SK-N-SH (cell line): ENCODE data around the gene ADCY7. TPM values are rescaled to one million over a fixed set of nuclear protein-coding genes. Genes with fewer than 3 reads are reported as not detected.

Experiments
- CTCF ChIA-PET: fragments of 300-600, 350-600 bp; formaldehyde crosslinking; extraction: SDS; loops from one replicate; lab custom pipeline; 2021; lab: Yijun Ruan, JAX
- POLR2A ChIA-PET: fragments of 350-600 bp; sonication (Branson Sonifier 250); formaldehyde crosslinking; extraction: SDS; loops from one replicate; lab custom pipeline; 2020; ENCODE audit warnings: antibody characterized with exemption, inconsistent platforms; lab: Yijun Ruan, JAX
- DNase-seq: peaks from one replicate; pipeline ENCODE4 v3.0.0; 2012
- H2AFZ ChIP-seq: fragments of 200-600 bp; sonication (generic); 2 replicates; pipeline ENCODE4 v1.8.1; 2016; ENCODE audit warnings: antibody characterized with exemption, mild to moderate bottlenecking, low read depth
- H3F3A ChIP-seq: fragments of 200-600 bp; sonication (generic); replicated peaks from 2 replicates; pipeline ENCODE3; 2016; ENCODE audit warnings: antibody characterized with exemption, mild to moderate bottlenecking; ENCODE audit not compliant: insufficient read depth
- H3K27ac ChIP-seq, 2 experiments: fragments of 200-500 bp in 1 of 2; fragments of 200-600 bp in 1 of 2; sonication (Bioruptor generic) in 1 of 2; sonication (generic), shearing (Covaris generic) in 1 of 2; 2 replicates each; pipeline versions ENCODE4 v1.5.1 to v1.6.1; 2014 to 2016; ENCODE audit warnings: low read depth in 2 of 2, inconsistent platforms in 1 of 2, low read length in 1 of 2, mild to moderate bottlenecking in 1 of 2, mixed read lengths in 1 of 2
- H3K27me3 ChIP-seq: fragments of 200-600 bp; sonication (generic), shearing (Covaris generic); 2 replicates; pipeline ENCODE4 v1.6.1; 2016; ENCODE audit warnings: mixed run types; ENCODE audit not compliant: insufficient read depth
- H3K36me3 ChIP-seq, 2 experiments: fragments of 200-500 bp in 1 of 2; fragments of 200-600 bp in 1 of 2; sonication (Bioruptor generic) in 1 of 2; sonication (generic) in 1 of 2; replicated peaks in 1 of 2; 2 replicates each; pipeline versions ENCODE3 to v1.5.1; 2014 to 2016; ENCODE audit warnings: low read length in 1 of 2, mild to moderate bottlenecking in 1 of 2; ENCODE audit not compliant: insufficient read depth in 2 of 2, control insufficient read depth in 1 of 2
- H3K4me1 ChIP-seq, 2 experiments: fragments of 200-500 bp in 1 of 2; fragments of 200-600 bp in 1 of 2; sonication (Bioruptor generic) in 1 of 2; sonication (generic), shearing (Covaris generic) in 1 of 2; 2 replicates each; pipeline versions ENCODE4 v1.5.1 to v1.6.1; 2014 to 2016; ENCODE audit warnings: low read depth in 1 of 2, low read length in 1 of 2, mixed run types in 1 of 2; ENCODE audit not compliant: insufficient read depth in 2 of 2, control insufficient read depth in 1 of 2
- H3K4me2 ChIP-seq: fragments of 200-600 bp; sonication (generic), shearing (Covaris generic); 2 replicates; pipeline ENCODE4 v1.6.1; 2017; ENCODE audit warnings: mixed run types
- H3K4me3 ChIP-seq, 2 experiments: fragments of 200-500 bp in 1 of 2; fragments of 200-600 bp in 1 of 2; sonication (Bioruptor generic) in 1 of 2; sonication (generic), shearing (Covaris generic) in 1 of 2; 2 replicates each; pipeline versions ENCODE4 v1.5.1 to v1.8.1; 2014 to 2016; ENCODE audit warnings: low read depth in 2 of 2, inconsistent platforms in 1 of 2, low read length in 1 of 2, mild to moderate bottlenecking in 1 of 2, mixed read lengths in 1 of 2, moderate library complexity in 1 of 2
- H3K79me2 ChIP-seq: fragments of 200-600 bp; sonication (generic); 2 replicates; pipeline ENCODE4 v1.8.1; 2017; ENCODE audit warnings: mild to moderate bottlenecking; ENCODE audit not compliant: insufficient read depth
- H3K9ac ChIP-seq: fragments of 200-600 bp; sonication (generic); 2 replicates; pipeline ENCODE4 v1.6.1; 2017; ENCODE audit warnings: mixed run types
- H3K9me2 ChIP-seq: fragments of 200-600 bp; sonication (generic); 2 replicates; pipeline ENCODE4 v1.6.1; 2017; ENCODE audit warnings: mixed run types
- H3K9me3 ChIP-seq: fragments of 200-600 bp; sonication (generic); 2 replicates; pipeline ENCODE4 v1.6.1; 2017; ENCODE audit warnings: mixed run types, mild to moderate bottlenecking, moderate library complexity
- H4K20me1 ChIP-seq: fragments of 200-600 bp; sonication (generic); 2 replicates; pipeline ENCODE4 v1.6.1; 2017; ENCODE audit warnings: mild to moderate bottlenecking, mixed run types; ENCODE audit not compliant: insufficient read depth
- CHD2 ChIP-seq: fragments of 150-350 bp; IDR thresholded peaks from 2 replicates; pipeline ENCODE4 v1.6.1; 2018; ENCODE audit warnings: low read length; ENCODE audit not compliant: partially characterized antibody
- EP300 ChIP-seq, 2 experiments: IDR thresholded peaks; 2 replicates each; pipeline versions ENCODE4 v1.4.0 to v1.6.1; 2012; ENCODE audit warnings: borderline replicate concordance in 1 of 2, low read depth in 1 of 2, low read length in 1 of 2
- EZH2phosphoT487 ChIP-seq: fragments of 200-600 bp; sonication (generic); IDR thresholded peaks from 2 replicates; pipeline ENCODE4 v1.6.1; 2017; ENCODE audit warnings: low read depth, mixed run types, mild to moderate bottlenecking, antibody characterized with exemption, moderate library complexity, borderline replicate concordance
- FOXJ3 ChIP-seq: sonication (generic); formaldehyde crosslinking; IDR thresholded peaks from 2 replicates; pipeline ENCODE4 v1.5.1; 2020; ENCODE audit warnings: mild to moderate bottlenecking, missing genetic modification reagents
- FOXM1 ChIP-seq: IDR thresholded peaks from 2 replicates; pipeline ENCODE4 v1.4.0; 2012; ENCODE audit warnings: low read depth, mild to moderate bottlenecking
- GABPA ChIP-seq: IDR thresholded peaks from 2 replicates; pipeline ENCODE4 v1.4.0; 2012; ENCODE audit warnings: low read depth, mild to moderate bottlenecking
- JUND ChIP-seq: IDR thresholded peaks from 2 replicates; pipeline ENCODE4 v1.4.0; 2012
- POLR2AphosphoS5 ChIP-seq: IDR thresholded peaks from 2 replicates; pipeline ENCODE4 v1.6.1; 2012; ENCODE audit warnings: low read depth, low read length
- RAD21 ChIP-seq: IDR thresholded peaks from 2 replicates; pipeline ENCODE4 v1.6.1; 2012; ENCODE audit warnings: mild to moderate bottlenecking, low read length
- RFX5 ChIP-seq: IDR thresholded peaks from 2 replicates; pipeline ENCODE4 v1.6.1; 2012; ENCODE audit warnings: mild to moderate bottlenecking, improper control_type of control experiment, low read length
- SIN3A ChIP-seq: IDR thresholded peaks from 2 replicates; pipeline ENCODE4 v1.6.1; 2012; ENCODE audit warnings: low read depth, mild to moderate bottlenecking, low read length, moderate library complexity, borderline replicate concordance
- SMC3 ChIP-seq: IDR thresholded peaks from 2 replicates; pipeline ENCODE4 v1.6.1; 2012; ENCODE audit warnings: low read depth, low read length, improper control_type of control experiment
- TCF12 ChIP-seq: IDR thresholded peaks from 2 replicates; pipeline ENCODE4 v1.4.0; 2012
- TEAD4 ChIP-seq: IDR thresholded peaks from 2 replicates; pipeline ENCODE4 v1.4.0; 2012; ENCODE audit warnings: mild to moderate bottlenecking, borderline replicate concordance; ENCODE audit not compliant: insufficient read depth
- YY1 ChIP-seq: IDR thresholded peaks from 2 replicates; pipeline ENCODE4 v1.4.0; 2012; ENCODE audit warnings: low read depth, mild to moderate bottlenecking
- WGBS: methylation state at CpG from one replicate; pipeline ENCODE4 v1.1.6; 2017; ENCODE audit warnings: low lambda C conversion rate; 5-methylcytosine and 5-hydroxymethylcytosine counted together
- polyA plus RNA-seq, 3 experiments: library from polyadenylated mRNA; depleted of rRNA; stranded (reverse); fragments of >200 nt; gene quantifications; 2 replicates each; pipeline ENCODE4 v1.2.3, GENCODE V29; 2012
- TF ChIP-seq, protein P1 (sequence below): IDR thresholded peaks from 2 replicates; pipeline ENCODE4 v1.6.1; 2012; ENCODE audit warnings: mild to moderate bottlenecking, low read depth, low read length, moderate library complexity
- TF ChIP-seq, protein P2 (sequence below): IDR thresholded peaks from 2 replicates; pipeline ENCODE4 v1.4.0; 2012; ENCODE audit warnings: low read depth, borderline replicate concordance
- TF ChIP-seq, protein P3 (sequence below): fragments of 200-600 bp; sonication (generic); IDR thresholded peaks from 2 replicates; pipeline ENCODE4 v1.6.1; 2017; ENCODE audit warnings: antibody characterized with exemption, mild to moderate bottlenecking, moderate library complexity
- TF ChIP-seq, protein P4 (sequence below): fragments of 150-350 bp; IDR thresholded peaks from 2 replicates; pipeline ENCODE4 v1.6.1; 2017; ENCODE audit warnings: antibody characterized with exemption, low read length, low read depth, borderline replicate concordance

The ADCY7 gene
- polyA plus RNA-seq, 1 of the 3 experiments (the other 2 are of a cell fraction), result 14.3 TPM

DNA sequence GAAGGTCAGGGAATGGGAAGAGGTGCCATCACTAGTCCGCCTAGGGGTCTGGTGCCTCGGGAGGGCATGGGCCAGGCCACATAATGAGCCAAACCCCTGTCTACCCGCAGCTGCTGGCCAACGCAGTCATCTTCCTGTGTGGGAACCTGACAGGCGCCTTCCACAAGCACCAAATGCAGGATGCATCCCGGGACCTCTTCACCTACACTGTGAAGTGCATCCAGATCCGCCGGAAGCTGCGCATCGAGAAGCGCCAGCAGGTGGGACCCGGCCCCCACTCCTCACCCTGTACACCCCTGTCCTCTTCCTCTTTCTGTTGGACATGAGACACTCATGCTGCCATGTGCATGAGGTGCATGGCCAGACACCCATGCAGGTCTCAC, 26.2 kb downstream of the ADCY7 start:
- ChIA-PET POLR2A (no interaction called here), CTCF (interaction anchor here (0.8 kb wide), 1 partner anchor 24 kb away, joined by 3 read pairs; no protein-coding TSS in a partner anchor)
- H3K79me2 ChIP-seq, result no peaks in the 10 kb centered on the region
- no peak for DNase-seq
- no peaks in the 10 kb centered on the region for H3K27me3 ChIP-seq
- WGBS, result 94% methylated on average over 6 of the region's 12 CpGs
- no peak overlapping the region for H2AFZ ChIP-seq
- no peak overlapping the region for H3K4me2 ChIP-seq
- H3K9me3 ChIP-seq, result no peaks in the 10 kb centered on the region
- no peaks in the 10 kb centered on the region for H4K20me1 ChIP-seq
- TF ChIP-seq YY1, result no peak
- no peak for TF ChIP-seq GABPA
- TF ChIP-seq RAD21, result no peak
- TF ChIP-seq, protein P1, sequence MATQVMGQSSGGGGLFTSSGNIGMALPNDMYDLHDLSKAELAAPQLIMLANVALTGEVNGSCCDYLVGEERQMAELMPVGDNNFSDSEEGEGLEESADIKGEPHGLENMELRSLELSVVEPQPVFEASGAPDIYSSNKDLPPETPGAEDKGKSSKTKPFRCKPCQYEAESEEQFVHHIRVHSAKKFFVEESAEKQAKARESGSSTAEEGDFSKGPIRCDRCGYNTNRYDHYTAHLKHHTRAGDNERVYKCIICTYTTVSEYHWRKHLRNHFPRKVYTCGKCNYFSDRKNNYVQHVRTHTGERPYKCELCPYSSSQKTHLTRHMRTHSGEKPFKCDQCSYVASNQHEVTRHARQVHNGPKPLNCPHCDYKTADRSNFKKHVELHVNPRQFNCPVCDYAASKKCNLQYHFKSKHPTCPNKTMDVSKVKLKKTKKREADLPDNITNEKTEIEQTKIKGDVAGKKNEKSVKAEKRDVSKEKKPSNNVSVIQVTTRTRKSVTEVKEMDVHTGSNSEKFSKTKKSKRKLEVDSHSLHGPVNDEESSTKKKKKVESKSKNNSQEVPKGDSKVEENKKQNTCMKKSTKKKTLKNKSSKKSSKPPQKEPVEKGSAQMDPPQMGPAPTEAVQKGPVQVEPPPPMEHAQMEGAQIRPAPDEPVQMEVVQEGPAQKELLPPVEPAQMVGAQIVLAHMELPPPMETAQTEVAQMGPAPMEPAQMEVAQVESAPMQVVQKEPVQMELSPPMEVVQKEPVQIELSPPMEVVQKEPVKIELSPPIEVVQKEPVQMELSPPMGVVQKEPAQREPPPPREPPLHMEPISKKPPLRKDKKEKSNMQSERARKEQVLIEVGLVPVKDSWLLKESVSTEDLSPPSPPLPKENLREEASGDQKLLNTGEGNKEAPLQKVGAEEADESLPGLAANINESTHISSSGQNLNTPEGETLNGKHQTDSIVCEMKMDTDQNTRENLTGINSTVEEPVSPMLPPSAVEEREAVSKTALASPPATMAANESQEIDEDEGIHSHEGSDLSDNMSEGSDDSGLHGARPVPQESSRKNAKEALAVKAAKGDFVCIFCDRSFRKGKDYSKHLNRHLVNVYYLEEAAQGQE, result no peak
- no peak for TF ChIP-seq JUND
- TF ChIP-seq SIN3A, result no peak
- no peak for TF ChIP-seq RFX5
- TF ChIP-seq, protein P2, sequence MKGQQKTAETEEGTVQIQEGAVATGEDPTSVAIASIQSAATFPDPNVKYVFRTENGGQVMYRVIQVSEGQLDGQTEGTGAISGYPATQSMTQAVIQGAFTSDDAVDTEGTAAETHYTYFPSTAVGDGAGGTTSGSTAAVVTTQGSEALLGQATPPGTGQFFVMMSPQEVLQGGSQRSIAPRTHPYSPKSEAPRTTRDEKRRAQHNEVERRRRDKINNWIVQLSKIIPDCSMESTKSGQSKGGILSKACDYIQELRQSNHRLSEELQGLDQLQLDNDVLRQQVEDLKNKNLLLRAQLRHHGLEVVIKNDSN, result no peak
- TF ChIP-seq EP300 (IDR thresholded peaks at IDR 0.05; ENCODE audit: borderline replicate concordance in 1 of 2, low read depth in 1 of 2, low read length in 1 of 2), result no peak
- TF ChIP-seq, protein P3, sequence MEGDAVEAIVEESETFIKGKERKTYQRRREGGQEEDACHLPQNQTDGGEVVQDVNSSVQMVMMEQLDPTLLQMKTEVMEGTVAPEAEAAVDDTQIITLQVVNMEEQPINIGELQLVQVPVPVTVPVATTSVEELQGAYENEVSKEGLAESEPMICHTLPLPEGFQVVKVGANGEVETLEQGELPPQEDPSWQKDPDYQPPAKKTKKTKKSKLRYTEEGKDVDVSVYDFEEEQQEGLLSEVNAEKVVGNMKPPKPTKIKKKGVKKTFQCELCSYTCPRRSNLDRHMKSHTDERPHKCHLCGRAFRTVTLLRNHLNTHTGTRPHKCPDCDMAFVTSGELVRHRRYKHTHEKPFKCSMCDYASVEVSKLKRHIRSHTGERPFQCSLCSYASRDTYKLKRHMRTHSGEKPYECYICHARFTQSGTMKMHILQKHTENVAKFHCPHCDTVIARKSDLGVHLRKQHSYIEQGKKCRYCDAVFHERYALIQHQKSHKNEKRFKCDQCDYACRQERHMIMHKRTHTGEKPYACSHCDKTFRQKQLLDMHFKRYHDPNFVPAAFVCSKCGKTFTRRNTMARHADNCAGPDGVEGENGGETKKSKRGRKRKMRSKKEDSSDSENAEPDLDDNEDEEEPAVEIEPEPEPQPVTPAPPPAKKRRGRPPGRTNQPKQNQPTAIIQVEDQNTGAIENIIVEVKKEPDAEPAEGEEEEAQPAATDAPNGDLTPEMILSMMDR, result no peak
- no peak for TF ChIP-seq FOXJ3 (CRISPR knock-in tag)
- no peak for TF ChIP-seq CHD2
- TF ChIP-seq SMC3, result no peak
- TF ChIP-seq TEAD4, result no peak
- TF ChIP-seq, protein P4, sequence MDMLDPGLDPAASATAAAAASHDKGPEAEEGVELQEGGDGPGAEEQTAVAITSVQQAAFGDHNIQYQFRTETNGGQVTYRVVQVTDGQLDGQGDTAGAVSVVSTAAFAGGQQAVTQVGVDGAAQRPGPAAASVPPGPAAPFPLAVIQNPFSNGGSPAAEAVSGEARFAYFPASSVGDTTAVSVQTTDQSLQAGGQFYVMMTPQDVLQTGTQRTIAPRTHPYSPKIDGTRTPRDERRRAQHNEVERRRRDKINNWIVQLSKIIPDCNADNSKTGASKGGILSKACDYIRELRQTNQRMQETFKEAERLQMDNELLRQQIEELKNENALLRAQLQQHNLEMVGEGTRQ, result no peak
- TF ChIP-seq EZH2phosphoT487, result no peak
- no peak for TF ChIP-seq FOXM1
- TF ChIP-seq POLR2AphosphoS5, result no peak
- TF ChIP-seq TCF12, result no peak
- H3K4me3 ChIP-seq, result no peak overlapping the region
- H3K36me3 ChIP-seq, result peaks cover 0 to 2% of the 10 kb centered on the region in 2 experiments
- no peak overlapping the region for H3K27ac ChIP-seq
- no peak overlapping the region for H3K9ac ChIP-seq
- peaks cover 0 to 11% of the 10 kb centered on the region in 2 experiments; a peak in 1 of 4 replicates for H3K4me1 ChIP-seq
- H3F3A ChIP-seq, result no peaks in the 10 kb centered on the region
- H3K9me2 ChIP-seq, result no peaks in the 10 kb centered on the region
